Uterus (tissue), 4 donors: Measurements from ENCODE around the gene TMEM74B. TPM values are rescaled to one million over a fixed set of nuclear protein-coding genes. Genes with fewer than 3 reads are reported as not detected.
A peak's percentile ranks its signal among the peaks of the same experiment; 100 is the strongest.

Source experiments
- DNase-seq, 2 donors: peaks; one replicate each; pipeline ENCODE4 v3.0.0-alpha.2; 2019 to 2020
- H3K27ac ChIP-seq, 2 donors: fragments of 200-600 bp; sonication (generic); 1 replicate in 1 of 2; 2 replicates in 1 of 2; pipeline ENCODE4 v1.5.1; 2016 to 2018
- H3K27me3 ChIP-seq, 2 donors: fragments of 200-600 bp; sonication (generic); one replicate each; pipeline ENCODE4 v1.5.1; 2018 to 2019; ENCODE audit warnings: control low read depth in 1 of 2
- H3K36me3 ChIP-seq, 2 donors: fragments of 200-600 bp; sonication (generic); one replicate each; pipeline ENCODE4 v1.5.1; 2019; ENCODE audit warnings: control low read depth in 1 of 2
- H3K4me1 ChIP-seq, 2 donors: fragments of 200-600 bp; sonication (generic); one replicate each; pipeline ENCODE4 v1.5.1; 2018 to 2019; ENCODE audit warnings: control low read depth in 1 of 2
- H3K4me3 ChIP-seq, 2 donors: fragments of 200-600 bp; sonication (generic); 1 replicate in 1 of 2; 2 replicates in 1 of 2; pipeline ENCODE4 v1.5.1; 2018 to 2019; ENCODE audit warnings: mild to moderate bottlenecking in 1 of 2
- H3K9me3 ChIP-seq, 2 donors: fragments of 200-600 bp; sonication (generic); one replicate each; pipeline ENCODE4 v1.5.1; 2019; ENCODE audit warnings: control low read depth in 1 of 2
- POLR2A ChIP-seq, 2 donors: fragments of 450-650 bp; IDR thresholded peaks; one replicate each; pipeline ENCODE4 v1.6.1; 2016; ENCODE audit warnings: antibody characterized with exemption in 2 of 2, mild to moderate bottlenecking in 1 of 2, moderate library complexity in 1 of 2
- intact Hi-C: fragments of 100-400 bp; cut with DNase I; formaldehyde crosslinking; loops from one replicate; pipeline ENCODE4 v1.15.1; 2023; ENCODE audit warnings: low total_unique reads
- total RNA-seq, 4 donors: library from RNA; depleted of rRNA in 3 of 4; stranded (reverse); fragments of >200 nt in 3 of 4; gene quantifications; one replicate each; pipeline versions ENCODE4 v1.1.0 to v1.2.4, GENCODE V29; 2014 to 2023
- TF ChIP-seq, protein P1 (sequence below), 4 experiments: fragments of 200-600 bp in 2 of 4; fragments of 450-650 bp in 2 of 4; sonication (generic) in 2 of 4; IDR thresholded peaks; one replicate each; pipeline ENCODE4 v1.5.1; 2016 to 2019; ENCODE audit warnings: antibody characterized with exemption in 4 of 4, mild to moderate bottlenecking in 2 of 4, moderate library complexity in 1 of 4
- donor health status: DM: yes; HTN: yes; CAD: no.

Gene TMEM74B
- 1 to 10 TPM in 2 of 4 donors, under 1 TPM in 1, not detected in 1; 0.49 to 2.0 (median 1.9) TPM for total RNA-seq

DNA sequence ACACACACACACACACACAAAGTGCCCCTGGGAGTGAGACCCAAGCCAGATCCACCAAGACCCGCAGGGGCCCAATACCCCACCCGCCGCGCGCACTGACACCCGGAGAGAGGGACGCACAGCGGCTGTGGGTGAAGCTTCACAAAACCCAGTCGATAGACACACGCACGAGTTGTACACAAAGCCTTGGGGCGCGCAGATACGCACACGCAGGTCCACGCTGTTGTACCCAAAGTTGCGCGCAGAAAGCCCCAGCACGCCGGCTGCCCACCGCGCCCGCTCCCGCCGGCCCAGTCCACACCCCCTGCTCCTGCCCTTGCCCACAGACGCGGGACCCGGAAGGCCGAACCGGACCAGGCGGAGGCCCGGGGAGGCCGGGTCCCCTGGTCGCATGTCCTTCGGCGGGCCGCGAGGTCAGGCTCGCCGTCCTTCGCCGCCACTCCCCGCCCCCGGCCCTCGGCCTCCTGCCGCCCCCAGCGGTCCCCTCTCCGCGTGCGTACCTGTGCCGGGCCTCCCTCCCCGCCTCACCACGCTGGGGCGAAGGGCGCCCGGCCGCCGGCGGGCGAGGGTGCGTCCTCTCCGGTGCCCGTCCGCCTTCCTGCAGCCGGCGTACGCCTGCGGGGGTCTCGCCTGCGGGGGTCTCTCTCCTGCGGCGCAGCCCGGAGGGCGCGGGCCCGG is at the start of gene TMEM74B:
TSS of gene TMEM74B (minus strand) at position 344 of the 678 bp plus-strand sequence. CDS start 1,180 bp downstream, outside the sequence.
- Histone ChIP-seq H3K27me3 (peaks cover 3% of the 10 kb centered on the region in 2 donors), H3K4me1 (peaks cover 0 to 11% of the 10 kb centered on the region in 2 donors), H3K9me3 (no peaks in the 10 kb centered on the region), H3K4me3 (peak within 1 kb of the TSS; percentile 9 to 20), H3K27ac (no peak within 1 kb of the TSS), H3K36me3 (no peaks in the 10 kb centered on the region)
- no peak for DNase-seq
- no peak for TF ChIP-seq POLR2A (IDR thresholded peaks at IDR 0.05)
- TF ChIP-seq, protein P1, sequence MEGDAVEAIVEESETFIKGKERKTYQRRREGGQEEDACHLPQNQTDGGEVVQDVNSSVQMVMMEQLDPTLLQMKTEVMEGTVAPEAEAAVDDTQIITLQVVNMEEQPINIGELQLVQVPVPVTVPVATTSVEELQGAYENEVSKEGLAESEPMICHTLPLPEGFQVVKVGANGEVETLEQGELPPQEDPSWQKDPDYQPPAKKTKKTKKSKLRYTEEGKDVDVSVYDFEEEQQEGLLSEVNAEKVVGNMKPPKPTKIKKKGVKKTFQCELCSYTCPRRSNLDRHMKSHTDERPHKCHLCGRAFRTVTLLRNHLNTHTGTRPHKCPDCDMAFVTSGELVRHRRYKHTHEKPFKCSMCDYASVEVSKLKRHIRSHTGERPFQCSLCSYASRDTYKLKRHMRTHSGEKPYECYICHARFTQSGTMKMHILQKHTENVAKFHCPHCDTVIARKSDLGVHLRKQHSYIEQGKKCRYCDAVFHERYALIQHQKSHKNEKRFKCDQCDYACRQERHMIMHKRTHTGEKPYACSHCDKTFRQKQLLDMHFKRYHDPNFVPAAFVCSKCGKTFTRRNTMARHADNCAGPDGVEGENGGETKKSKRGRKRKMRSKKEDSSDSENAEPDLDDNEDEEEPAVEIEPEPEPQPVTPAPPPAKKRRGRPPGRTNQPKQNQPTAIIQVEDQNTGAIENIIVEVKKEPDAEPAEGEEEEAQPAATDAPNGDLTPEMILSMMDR (IDR thresholded peaks at IDR 0.05): no peak
- intact Hi-C loops: no loop called here

DNA sequence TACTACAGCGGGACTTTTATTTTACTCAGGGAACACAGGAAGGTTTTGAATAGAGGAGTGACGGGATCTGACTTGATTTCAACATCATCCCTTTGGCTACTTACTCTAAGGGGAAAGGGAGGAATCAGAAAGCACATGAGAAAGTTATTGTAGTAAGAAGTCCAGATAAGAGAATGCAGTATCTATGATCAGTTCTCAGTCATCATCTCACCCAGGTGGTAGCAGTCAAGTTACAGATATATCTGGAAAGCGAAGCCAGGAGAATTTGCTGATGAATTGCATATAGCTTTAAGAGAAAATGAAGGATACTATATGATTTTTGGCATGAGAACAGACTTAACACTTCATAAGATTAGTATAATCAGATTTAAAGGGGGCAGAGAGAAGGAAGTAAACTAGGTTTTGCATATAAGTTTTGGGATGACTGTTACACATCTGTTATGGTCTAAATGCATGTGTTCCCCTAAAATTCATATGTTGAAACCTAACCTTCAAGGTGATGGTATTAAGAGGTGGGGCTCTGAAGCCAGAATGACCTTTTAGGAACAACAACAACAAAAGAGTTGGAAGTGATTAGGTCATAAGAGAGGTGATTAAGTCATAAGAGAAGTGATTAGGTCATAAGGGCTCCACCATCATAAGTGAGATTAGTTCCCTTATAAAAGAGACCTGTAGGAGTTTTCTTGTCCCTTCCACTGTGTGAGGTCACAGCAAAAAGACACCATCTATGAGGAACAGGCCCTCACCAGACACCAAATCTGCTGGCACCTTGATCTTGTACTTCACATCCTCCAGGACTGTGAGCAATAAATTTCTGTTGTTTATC is 47.7 kb upstream of the TMEM74B start:
- no peaks in the 10 kb centered on the region for H3K9me3 ChIP-seq
- intact Hi-C loops: no loop called here
- no peak overlapping the region for H3K27ac ChIP-seq
- TF ChIP-seq, protein P1 (IDR thresholded peaks at IDR 0.05): no peak
- TF ChIP-seq POLR2A (IDR thresholded peaks at IDR 0.05): no peak
- H3K4me3 ChIP-seq: no peak overlapping the region
- H3K36me3 ChIP-seq: no peaks in the 10 kb centered on the region
- DNase-seq: no peak
- no peaks in the 10 kb centered on the region for H3K4me1 ChIP-seq
- H3K27me3 ChIP-seq: peaks cover 0 to 33% of the 10 kb centered on the region in 2 donors

DNA sequence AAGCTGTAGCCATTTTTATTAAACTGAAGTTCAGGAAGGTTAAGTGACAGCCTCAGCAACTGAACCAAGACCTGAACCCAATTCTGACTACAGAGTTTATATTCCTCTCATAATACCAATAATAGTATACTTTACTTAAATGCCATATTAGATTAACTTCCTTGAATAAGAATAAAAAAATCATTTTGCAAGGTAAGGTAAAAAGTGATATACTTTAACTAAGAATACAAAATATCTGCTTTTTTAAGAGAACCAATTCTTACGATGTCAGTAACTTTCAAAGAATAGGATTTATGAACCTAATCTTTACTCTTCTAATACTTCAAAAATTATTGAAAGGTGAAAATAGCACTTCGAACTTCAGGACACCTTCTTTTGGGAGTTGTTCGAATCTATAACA is 44.8 kb upstream of the TMEM74B start:
- H3K27ac ChIP-seq: no peak overlapping the region
- intact Hi-C loops: no loop called here

DNA sequence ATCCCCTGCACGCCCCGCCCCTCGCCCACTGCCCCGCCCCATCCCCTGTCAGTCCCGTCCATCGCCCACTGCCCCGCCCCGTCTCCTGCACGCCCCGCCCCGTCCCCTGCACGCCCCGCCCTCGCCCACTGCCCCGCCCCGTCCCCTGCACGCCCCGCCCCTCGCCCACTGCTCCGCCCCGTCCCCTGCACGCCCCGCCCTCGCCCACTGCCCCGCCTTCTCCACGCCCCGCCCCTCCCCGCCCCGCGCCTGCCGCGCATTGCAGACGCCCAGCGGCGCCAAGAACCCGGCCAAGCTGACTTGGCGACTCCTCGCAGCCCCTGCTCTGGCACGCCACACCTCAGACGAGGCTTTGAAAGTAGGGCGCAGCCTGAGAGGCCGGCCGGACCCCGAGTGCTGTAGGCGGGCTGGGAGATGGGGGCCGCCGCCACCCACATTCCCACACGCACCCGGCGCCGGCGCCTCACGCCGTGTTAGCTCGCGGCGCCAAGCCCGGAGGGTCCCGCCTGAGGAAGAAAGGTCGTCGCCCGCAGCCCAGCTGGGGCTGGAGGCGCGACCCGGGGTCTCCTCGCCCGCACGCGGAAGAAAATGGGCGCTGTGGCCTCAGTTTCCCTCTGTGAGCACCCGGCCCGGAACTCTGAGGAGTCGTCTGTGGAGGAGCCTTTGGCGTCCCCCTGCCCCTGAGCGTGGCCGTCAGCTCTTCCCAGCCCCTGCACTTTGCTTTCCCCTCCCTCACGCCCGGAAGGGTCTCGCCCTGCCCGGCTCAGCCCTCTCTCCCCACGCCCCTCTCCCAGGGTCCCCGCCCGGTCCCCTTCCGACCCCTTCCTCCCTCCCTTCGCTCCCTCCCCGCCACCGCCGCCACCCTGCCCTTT is 41.2 kb upstream of the TMEM74B start, which contains the start of gene RAD21L1:
TSS of gene RAD21L1 (plus strand) at position 262 of the 872 bp plus-strand sequence. CDS start 2,410 bp downstream, outside the sequence.
- H3K4me3 ChIP-seq: peak within 1 kb of the TSS; percentile 28 to 43
- TF ChIP-seq, protein P1 (IDR thresholded peaks at IDR 0.05): no peak
- TF ChIP-seq POLR2A (IDR thresholded peaks at IDR 0.05): peak in 1 of 2 donors; percentile 18
- peaks cover 0 to 37% of the 10 kb centered on the region in 2 donors for H3K27me3 ChIP-seq
- peaks cover 0 to 14% of the 10 kb centered on the region in 2 donors for H3K4me1 ChIP-seq
- peak; percentile 73 to 75 for DNase-seq
- intact Hi-C loops: no loop called here
- H3K36me3 ChIP-seq: no peaks in the 10 kb centered on the region
- H3K9me3 ChIP-seq: no peaks in the 10 kb centered on the region
- H3K27ac ChIP-seq: peak within 1 kb of the TSS in 1 of 2 donors; percentile 56

More for the DNA sequence above, 44.8 kb upstream of the TMEM74B start:
- no peak for TF ChIP-seq POLR2A (IDR thresholded peaks at IDR 0.05)
- TF ChIP-seq, protein P1 (IDR thresholded peaks at IDR 0.05): no peak
- Histone ChIP-seq H3K4me3 (no peak overlapping the region), H3K27me3 (peaks cover 0 to 37% of the 10 kb centered on the region in 2 donors), H3K4me1 (peaks cover 0 to 14% of the 10 kb centered on the region in 2 donors), H3K36me3 (no peaks in the 10 kb centered on the region), H3K9me3 (no peaks in the 10 kb centered on the region)
- no peak for DNase-seq
